ENCODE measurements around the gene UBE2D2. TPM values are rescaled to one million over a fixed set of nuclear protein-coding genes. Genes with fewer than 3 reads are reported as not detected.

The UBE2D2 gene
- total RNA-seq, 4 donors from 2014 or later, result 65.2 to 114 (median 85.6) TPM

DNA sequence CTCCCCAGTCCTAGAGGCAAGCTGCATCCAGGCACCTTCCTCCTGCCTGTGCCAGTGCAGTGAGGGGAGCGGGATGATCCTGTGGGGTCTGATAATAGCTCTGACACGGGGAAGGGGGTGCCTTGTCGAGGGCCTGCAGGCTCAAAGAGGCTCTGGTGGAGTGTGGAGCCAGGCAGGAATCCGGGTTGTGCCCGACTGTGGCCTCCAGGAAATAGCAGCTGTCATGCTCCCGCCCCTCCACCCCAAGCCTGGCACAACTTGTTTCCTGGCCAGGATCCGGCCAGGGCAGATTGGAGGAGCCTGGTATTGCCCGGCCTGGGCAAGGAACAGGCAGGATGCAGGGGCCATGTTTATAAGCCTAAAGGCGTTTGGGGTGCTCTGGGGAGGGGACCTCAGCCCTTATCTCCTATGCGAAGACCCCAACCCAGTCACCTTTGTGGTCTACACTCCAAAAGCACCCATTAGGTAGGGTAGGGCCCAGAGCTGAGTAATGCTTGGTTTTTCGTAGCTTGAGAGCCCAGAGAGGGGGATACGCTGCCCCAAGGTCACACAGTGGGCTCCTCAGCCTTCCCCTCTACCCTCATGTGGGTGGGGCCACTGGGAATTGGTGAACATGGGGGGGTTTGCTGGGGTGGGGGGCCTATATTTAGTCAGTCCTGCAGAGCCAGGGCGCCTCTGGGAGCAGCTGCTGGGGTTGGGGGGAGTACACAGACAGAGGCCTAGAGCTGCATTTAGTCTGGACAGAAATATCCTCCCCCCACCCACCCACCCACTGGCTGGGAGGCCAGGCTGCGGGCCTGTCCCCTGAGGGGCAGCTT lies 99.2 kb downstream of the UBE2D2 start:
- Histone ChIP-seq H3K4me1 (peaks cover 11 to 100% (median 62%) of the 10 kb centered on the region in 3 donors), H3K9me3 (no peaks in the 10 kb centered on the region), H3K27ac (peak overlapping the region; percentile 82 to 94 (median 92)), H3K36me3 (no peaks in the 10 kb centered on the region), H3K4me3 (peak overlapping the region; percentile 0 to 43), H3K27me3 (no peaks in the 10 kb centered on the region)
- 22% methylated on average over 5 of the region's 14 CpGs; no CpG with 5 or more reads in 1 of the 2 donors for WGBS, 2 donors (ENCODE audit: low coverage in 1 of 2)
- peak; percentile 49 for ATAC-seq
- TF ChIP-seq EP300 (IDR thresholded peaks at IDR 0.05), result no peak
- TF ChIP-seq POLR2A (IDR thresholded peaks at IDR 0.05), result peak in 1 of 2 donors; percentile 40
- peak; percentile 86 for TF ChIP-seq POLR2AphosphoS5 (IDR thresholded peaks at IDR 0.05)
- TF ChIP-seq, protein P1, sequence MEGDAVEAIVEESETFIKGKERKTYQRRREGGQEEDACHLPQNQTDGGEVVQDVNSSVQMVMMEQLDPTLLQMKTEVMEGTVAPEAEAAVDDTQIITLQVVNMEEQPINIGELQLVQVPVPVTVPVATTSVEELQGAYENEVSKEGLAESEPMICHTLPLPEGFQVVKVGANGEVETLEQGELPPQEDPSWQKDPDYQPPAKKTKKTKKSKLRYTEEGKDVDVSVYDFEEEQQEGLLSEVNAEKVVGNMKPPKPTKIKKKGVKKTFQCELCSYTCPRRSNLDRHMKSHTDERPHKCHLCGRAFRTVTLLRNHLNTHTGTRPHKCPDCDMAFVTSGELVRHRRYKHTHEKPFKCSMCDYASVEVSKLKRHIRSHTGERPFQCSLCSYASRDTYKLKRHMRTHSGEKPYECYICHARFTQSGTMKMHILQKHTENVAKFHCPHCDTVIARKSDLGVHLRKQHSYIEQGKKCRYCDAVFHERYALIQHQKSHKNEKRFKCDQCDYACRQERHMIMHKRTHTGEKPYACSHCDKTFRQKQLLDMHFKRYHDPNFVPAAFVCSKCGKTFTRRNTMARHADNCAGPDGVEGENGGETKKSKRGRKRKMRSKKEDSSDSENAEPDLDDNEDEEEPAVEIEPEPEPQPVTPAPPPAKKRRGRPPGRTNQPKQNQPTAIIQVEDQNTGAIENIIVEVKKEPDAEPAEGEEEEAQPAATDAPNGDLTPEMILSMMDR (IDR thresholded peaks at IDR 0.05), result no peak

DNA sequence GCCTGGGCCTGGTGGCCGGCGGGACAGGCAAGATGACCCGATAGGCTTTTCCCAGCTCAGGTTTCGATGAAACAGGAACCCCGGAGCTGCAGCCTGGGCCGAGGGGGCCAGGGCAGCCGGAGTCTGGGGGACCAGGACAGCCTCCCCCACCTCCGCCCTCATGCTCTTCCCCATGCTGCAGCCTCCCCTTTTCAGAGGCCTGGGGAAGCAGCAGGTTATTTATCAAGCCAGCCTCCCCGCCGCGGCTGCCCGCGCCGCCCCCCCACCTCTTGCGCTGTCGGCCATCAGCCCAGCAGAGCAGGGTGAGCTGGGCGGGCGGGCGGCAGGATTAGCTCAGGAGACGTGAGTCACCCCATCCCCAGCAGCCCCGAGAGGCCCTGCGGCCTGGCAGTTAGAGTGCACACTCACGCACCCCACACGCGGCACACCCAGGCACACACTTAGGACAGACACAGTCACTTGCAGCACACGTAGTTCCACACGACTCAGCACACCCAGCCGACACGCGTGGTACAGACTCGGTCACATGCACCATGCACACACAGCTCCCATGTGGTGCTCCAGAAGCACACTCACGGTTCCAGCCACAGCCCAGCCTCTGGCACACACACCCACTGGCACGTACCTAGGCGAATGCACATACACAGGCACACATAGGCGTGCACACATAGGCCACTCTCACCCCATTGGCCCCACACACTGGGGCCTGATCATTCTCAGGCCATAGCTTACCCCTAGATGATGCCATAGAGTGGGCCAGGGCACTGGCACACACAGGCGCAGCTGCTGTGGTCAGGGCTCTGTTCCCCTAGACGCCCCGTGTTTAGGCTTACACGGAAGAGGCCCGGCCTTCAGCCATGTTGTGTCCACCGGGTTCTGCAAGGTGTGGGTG lies 100.0 kb downstream of the UBE2D2 start:
- H3K36me3 ChIP-seq, result no peaks in the 10 kb centered on the region
- TF ChIP-seq POLR2AphosphoS5 (IDR thresholded peaks at IDR 0.05), result peak; percentile 87
- no peak for TF ChIP-seq POLR2A (IDR thresholded peaks at IDR 0.05)
- no peak for TF ChIP-seq EP300 (IDR thresholded peaks at IDR 0.05)
- TF ChIP-seq, protein P1 (IDR thresholded peaks at IDR 0.05), result peak in 1 of 4 experiments; percentile 12
- H3K4me1 ChIP-seq, result peaks cover 11 to 100% (median 53%) of the 10 kb centered on the region in 3 donors
- peak; percentile 92 for ATAC-seq
- H3K27me3 ChIP-seq, result no peaks in the 10 kb centered on the region
- H3K4me3 ChIP-seq, result peak overlapping the region in 1 of 2 donors; percentile 43
- H3K27ac ChIP-seq, result peak overlapping the region; percentile 82 to 94 (median 92)
- WGBS, 2 donors (ENCODE audit: low coverage in 1 of 2), result 0 to 23% methylated on average over 3 to 10 of the region's 41 CpGs
- no peaks in the 10 kb centered on the region for H3K9me3 ChIP-seq

DNA sequence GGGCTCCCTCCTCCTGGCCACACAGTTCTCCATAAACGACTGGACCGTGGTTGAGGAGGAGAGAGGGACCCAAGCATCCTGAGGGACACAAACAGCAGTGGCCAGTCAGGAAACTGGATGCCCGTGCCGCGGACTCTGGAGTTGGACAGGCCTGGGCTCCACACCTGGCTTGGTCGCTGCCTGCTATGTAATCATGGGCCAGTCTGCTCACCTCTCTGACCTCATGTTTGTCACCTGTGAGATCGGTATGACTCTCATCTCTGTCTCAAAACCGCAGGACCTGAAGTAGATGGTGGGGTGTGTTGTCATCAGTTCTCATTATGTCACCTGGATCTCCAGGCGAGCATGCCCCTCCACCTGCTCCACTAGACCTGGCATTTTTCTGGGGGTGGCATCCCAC lies 101.5 kb downstream of the UBE2D2 start:
- Histone ChIP-seq H3K27ac (peak overlapping the region in 3 of 4 donors; percentile 91 to 94 (median 93)), H3K4me3 (no peak overlapping the region), H3K4me1 (peaks cover 11 to 100% (median 47%) of the 10 kb centered on the region in 3 donors), H3K9me3 (no peaks in the 10 kb centered on the region), H3K36me3 (no peaks in the 10 kb centered on the region), H3K27me3 (no peaks in the 10 kb centered on the region)
- ATAC-seq, result no peak
- TF ChIP-seq POLR2AphosphoS5 (IDR thresholded peaks at IDR 0.05) (no peak), EP300 (IDR thresholded peaks at IDR 0.05) (no peak), POLR2A (IDR thresholded peaks at IDR 0.05) (no peak)
- TF ChIP-seq, protein P1 (IDR thresholded peaks at IDR 0.05), result no peak
- WGBS, 2 donors (ENCODE audit: low coverage in 1 of 2), result 77 to 93% methylated on average over 3 of the region's 9 CpGs

DNA sequence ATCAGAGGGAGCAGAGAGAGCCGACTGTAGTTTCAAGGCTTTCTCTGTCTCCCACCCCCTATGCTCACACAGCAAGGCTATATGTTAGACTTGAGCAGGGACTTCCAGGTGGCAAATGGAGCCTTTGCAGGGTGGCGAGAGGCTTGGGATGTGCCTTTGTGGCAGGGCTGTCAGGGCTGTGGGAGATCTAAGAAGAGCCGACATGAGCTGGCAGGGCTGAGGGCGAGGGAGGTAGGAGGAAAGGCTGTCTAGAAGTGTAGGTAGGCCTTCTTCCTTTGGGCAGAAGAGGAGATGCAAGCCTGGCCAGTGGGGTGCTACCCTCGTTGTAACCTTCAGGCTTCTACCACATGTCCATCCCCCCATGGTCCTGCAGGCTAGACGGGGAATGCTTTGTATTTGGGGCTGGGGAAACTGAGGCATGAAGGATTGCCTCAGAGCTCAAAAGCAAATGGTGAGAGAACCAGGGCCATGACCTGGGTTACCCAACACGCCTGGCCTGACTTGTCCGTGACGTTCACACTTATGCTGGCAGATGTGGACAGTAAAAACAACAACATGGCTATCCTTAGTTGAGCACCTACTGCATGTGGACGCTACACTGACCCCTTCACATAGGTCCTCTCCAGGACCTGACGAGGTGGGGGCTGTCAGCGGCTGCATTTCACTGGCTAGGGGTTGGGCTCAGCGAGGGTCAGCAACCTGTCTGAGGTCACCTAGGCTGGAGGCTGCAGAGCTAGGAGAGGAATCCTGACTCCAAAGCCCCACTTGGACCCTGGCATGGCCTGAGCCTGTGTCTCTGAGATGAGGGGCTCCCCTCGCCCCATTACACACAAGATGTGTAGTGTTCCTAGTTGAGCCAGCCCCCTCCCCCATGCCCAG lies 102.3 kb downstream of the UBE2D2 start:
- no peaks in the 10 kb centered on the region for H3K27me3 ChIP-seq
- H3K9me3 ChIP-seq, result no peaks in the 10 kb centered on the region
- no peak overlapping the region for H3K4me3 ChIP-seq
- no peaks in the 10 kb centered on the region for H3K36me3 ChIP-seq
- peaks cover 11 to 100% (median 42%) of the 10 kb centered on the region in 3 donors for H3K4me1 ChIP-seq
- TF ChIP-seq POLR2AphosphoS5 (IDR thresholded peaks at IDR 0.05) (no peak), EP300 (IDR thresholded peaks at IDR 0.05) (no peak), POLR2A (IDR thresholded peaks at IDR 0.05) (no peak)
- TF ChIP-seq, protein P1 (IDR thresholded peaks at IDR 0.05), result no peak
- no peak for ATAC-seq
- H3K27ac ChIP-seq, result peak overlapping the region in 3 of 4 donors; percentile 41 to 94 (median 93)
- WGBS, 2 donors (ENCODE audit: low coverage in 1 of 2), result 92 to 100% methylated on average over 4 to 5 of the region's 14 CpGs

All from gastroesophageal sphincter (tissue), 4 donors.